Measurements from ENCODE around the gene WNT3A. TPM values are rescaled to one million over a fixed set of nuclear protein-coding genes. Genes with fewer than 3 reads are reported as not detected.

WNT3A gene
- total and polyA plus RNA-seq, 2 donors: 0.02 TPM; not detected in 1

- no peak overlapping the region for H3K27ac ChIP-seq (ENCODE audit: low read depth in 1 of 2, low read length in 1 of 2)
- DNase-seq (ENCODE audit: low read depth in 6 of 9, low spot score in 9 of 9): no peak
- no peak overlapping the region for H3K4me3 ChIP-seq (ENCODE audit: low read length in 2 of 2)
Observed at GRCh38 chr1:228110556-228110955, 103.8 kb downstream of the WNT3A start.

More at GRCh38 chr1:228110556-228110955, 103.8 kb downstream of the WNT3A start:
- H3K27me3 ChIP-seq (ENCODE audit: control insufficient read depth in 2 of 2, insufficient read depth in 1 of 2, low read length in 1 of 2): no peaks in the 10 kb centered on the region
- WGBS: 97% methylated on average over 7 of the region's 7 CpGs
- H3K9me3 ChIP-seq (ENCODE audit: control insufficient read depth in 2 of 2, insufficient read depth in 1 of 2, low read length in 1 of 2): peaks cover 0 to 3% of the 10 kb centered on the region in 2 donors
- peaks cover 17 to 20% of the 10 kb centered on the region in 2 donors for H3K36me3 ChIP-seq (ENCODE audit: control insufficient read depth in 2 of 2, insufficient read depth in 2 of 2, low read length in 1 of 2)
- peaks cover 9 to 19% of the 10 kb centered on the region in 2 donors for H3K4me1 ChIP-seq (ENCODE audit: control insufficient read depth in 2 of 2, insufficient read depth in 2 of 2, low read length in 2 of 2)

Other genes starting within 250 kb of the WNT3A start
- not detected for gene PRSS38, start 191.3 kb upstream of the WNT3A start, total RNA-seq
- not detected for gene PRSS38, start 191.3 kb upstream of the WNT3A start, polyA plus RNA-seq
- gene WNT9A, start 59.1 kb upstream of the WNT3A start, total RNA-seq: 0.24 TPM
- 2.9 TPM for gene WNT9A, start 59.1 kb upstream of the WNT3A start, polyA plus RNA-seq
- gene ARF1, start 75.7 kb downstream of the WNT3A start, total RNA-seq: 133 TPM
- gene ARF1, start 75.7 kb downstream of the WNT3A start, polyA plus RNA-seq: 227 TPM
- gene C1orf35, start 96.3 kb downstream of the WNT3A start, total RNA-seq: 17.5 TPM
- gene C1orf35, start 96.3 kb downstream of the WNT3A start, polyA plus RNA-seq: 26.1 TPM
- 58.5 TPM for gene MRPL55, start 102.3 kb downstream of the WNT3A start, total RNA-seq
- gene MRPL55, start 102.3 kb downstream of the WNT3A start, polyA plus RNA-seq: 96.7 TPM
- gene GUK1, start 133.3 kb downstream of the WNT3A start, total RNA-seq: 313 TPM
- 370 TPM for gene GUK1, start 133.3 kb downstream of the WNT3A start, polyA plus RNA-seq
- 1.5 TPM for gene GJC2, start 142.9 kb downstream of the WNT3A start, total RNA-seq
- gene GJC2, start 142.9 kb downstream of the WNT3A start, polyA plus RNA-seq: 1.2 TPM
- gene IBA57, start 158.8 kb downstream of the WNT3A start, total RNA-seq: 4.2 TPM
- 1.7 TPM for gene IBA57, start 158.8 kb downstream of the WNT3A start, polyA plus RNA-seq
- 10.1 TPM for gene OBSCN, start 201.0 kb downstream of the WNT3A start, total RNA-seq
- gene OBSCN, start 201.0 kb downstream of the WNT3A start, polyA plus RNA-seq: 75.9 TPM